KOPT-K1 (cell line): ENCODE results near the gene DLEC1.

ENCODE experiments used
- H3K27ac ChIP-seq: fragments of 200-600 bp; sonication (generic); 2 replicates; pipeline ENCODE4 v1.5.1; 2016; ENCODE audit warnings: antibody characterized with exemption, mild to moderate bottlenecking, low read depth, low read length; ENCODE audit not compliant: poor library complexity, severe bottlenecking
- H3K36me3 ChIP-seq: fragments of 200-600 bp; sonication (generic); 2 replicates; pipeline ENCODE4 v1.5.1; 2017; ENCODE audit warnings: antibody characterized with exemption, mild to moderate bottlenecking, low read length, moderate library complexity; ENCODE audit not compliant: insufficient read depth
- H3K9me3 ChIP-seq: fragments of 200-600 bp; sonication (generic); 2 replicates; pipeline ENCODE4 v1.5.1; 2017; ENCODE audit warnings: antibody characterized with exemption, low read length, mild to moderate bottlenecking; ENCODE audit not compliant: insufficient read depth, poor library complexity, severe bottlenecking

DLEC1 gene

DNA sequence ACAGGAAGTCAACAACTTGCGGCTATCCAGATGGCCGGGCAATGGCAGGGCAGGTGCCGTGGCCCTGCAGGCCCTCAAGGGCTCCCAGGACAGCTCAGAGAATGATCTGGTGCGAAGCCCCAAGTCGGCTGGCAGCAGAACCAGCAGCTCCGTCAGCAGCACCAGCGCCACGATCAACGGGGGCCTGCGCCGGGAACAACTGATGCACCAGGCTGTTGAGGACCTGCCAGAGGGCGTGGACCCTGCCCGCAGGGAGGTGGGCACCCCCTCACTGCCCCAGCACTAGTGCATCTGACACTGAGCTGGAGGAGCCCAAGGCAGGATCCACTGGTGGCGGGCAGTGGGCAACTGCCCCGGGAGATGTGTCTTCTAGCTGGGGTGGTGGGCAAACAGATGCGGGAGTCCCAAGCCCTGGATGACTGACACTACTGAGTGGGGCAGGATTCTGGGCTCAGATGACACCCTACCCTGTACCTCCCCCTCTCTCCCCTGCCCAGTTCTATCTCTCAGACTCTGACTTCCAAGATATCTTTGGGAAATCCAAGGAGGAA lies 32.5 kb upstream of the DLEC1 start:
- Histone ChIP-seq H3K27ac (no peak overlapping the region), H3K36me3 (peaks cover 70% of the 10 kb centered on the region), H3K9me3 (no peaks in the 10 kb centered on the region)

DNA sequence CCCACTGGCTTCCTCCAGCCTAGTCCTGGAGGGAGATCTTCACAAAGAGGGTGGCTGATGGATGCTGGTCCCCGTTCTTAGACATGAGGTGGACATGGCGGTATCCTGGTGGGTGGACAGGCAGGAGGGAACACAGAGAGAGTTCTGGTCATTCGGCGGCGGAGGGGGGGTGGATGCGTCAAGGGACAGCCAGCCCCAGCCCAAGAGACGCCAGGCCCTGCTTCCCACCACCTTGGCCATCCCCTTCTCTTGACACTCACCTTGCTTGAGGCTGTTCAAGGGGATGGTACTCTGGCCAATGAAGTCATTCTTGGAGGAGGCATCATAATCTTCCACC lies 31.3 kb upstream of the DLEC1 start:
- H3K9me3 ChIP-seq, result no peaks in the 10 kb centered on the region
- peaks cover 58% of the 10 kb centered on the region for H3K36me3 ChIP-seq
- H3K27ac ChIP-seq, result no peak overlapping the region

DNA sequence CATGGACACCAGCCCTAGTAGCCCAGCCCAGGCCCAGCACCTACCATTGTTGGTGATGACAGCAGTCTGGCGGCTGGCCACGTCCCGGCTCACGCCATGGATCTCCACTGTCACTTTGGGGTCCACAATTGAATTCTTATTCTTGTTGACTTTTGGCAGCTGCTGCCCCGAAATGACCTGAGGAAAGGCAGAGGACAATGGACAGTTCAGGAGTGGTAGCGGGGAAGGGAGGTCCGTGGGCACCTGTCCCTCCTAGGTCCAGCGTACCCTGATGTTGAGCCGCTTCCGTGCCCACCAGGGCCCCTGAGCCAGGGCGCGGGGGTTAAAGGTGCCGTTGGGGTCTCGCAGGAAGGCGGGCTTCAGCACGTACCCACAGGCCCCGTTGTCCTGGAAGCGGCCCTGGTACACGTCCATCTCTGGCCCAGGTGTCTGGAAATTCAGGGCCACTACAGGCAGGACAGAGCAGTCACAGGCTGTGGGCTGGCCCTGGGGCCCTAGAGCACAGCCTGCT lies 30.8 kb upstream of the DLEC1 start:
- Histone ChIP-seq H3K27ac (no peak overlapping the region), H3K36me3 (peaks cover 52% of the 10 kb centered on the region), H3K9me3 (no peaks in the 10 kb centered on the region)

DNA sequence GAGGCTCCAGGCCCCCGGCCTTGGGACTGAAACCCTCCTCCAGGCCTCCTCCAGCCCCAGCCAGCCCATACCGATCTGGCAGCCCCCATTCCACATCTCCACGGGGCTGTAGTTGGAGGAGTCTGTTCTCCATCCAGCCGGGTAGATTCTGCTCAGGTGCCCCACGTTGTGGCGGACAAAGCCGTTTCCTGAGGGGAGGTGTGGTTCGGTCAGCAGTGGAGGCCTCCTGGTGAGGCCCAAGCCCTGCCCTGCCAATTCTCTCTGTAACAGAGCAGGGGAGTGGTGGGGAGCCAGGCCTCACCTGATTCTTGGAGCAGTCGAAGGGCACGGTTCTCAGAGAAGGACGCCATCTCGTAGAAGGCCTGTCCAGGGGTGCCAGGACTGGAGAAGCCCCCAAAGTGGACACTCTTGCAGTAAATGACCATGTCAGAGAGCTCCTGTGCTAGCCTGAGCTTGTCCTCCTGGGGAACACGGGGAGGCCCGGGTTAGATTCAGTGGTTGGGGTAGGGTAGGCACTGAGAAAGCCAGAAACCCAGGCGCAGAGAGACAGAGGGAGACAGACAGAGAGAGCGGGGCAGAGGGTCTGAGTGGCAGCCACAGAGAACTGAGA lies 29.9 kb upstream of the DLEC1 start:
- peaks cover 44% of the 10 kb centered on the region for H3K36me3 ChIP-seq
- H3K27ac ChIP-seq, result no peak overlapping the region

DNA sequence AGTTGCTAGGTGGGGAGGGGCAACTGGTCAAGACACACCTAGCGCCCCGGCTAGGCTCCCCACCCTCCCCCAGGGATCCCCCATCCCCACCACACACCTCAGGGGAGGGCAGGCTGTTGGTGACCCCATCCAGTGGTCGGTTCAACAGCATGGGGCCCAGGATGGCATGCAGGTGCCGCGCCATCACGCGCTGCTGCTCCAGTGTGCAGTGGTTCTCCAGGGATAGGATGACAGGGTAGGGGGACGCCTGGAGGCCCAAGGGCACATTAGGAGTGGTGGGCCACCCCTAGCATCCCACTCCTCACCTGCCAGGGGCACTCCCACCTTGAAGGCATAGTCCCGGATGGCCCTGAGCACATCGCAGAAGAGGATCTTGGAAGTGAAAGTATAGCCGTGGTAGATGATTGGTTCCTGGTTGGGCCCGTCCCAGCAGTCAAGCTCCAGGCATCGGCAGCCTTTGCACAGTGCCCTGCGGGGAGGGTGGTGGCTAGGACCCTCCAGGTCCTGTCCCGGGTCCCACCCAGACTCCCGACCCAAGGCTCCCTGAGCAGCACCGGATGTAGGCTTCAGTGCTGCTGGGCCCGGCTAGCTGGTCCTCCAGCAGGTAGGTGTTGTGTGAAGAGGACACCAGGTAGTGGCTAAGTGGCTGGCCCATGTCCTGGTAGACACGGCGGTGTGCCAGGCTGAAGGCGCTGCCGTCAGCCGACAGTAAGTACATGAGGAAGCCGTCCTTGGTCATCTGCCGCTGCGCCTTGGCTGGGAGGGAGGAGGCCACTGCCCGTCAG lies 29.0 kb upstream of the DLEC1 start:
- Histone ChIP-seq H3K9me3 (no peaks in the 10 kb centered on the region), H3K27ac (no peak overlapping the region), H3K36me3 (peaks cover 35% of the 10 kb centered on the region)

More for the DNA sequence above, 29.9 kb upstream of the DLEC1 start:
- H3K9me3 ChIP-seq, result no peaks in the 10 kb centered on the region

DNA sequence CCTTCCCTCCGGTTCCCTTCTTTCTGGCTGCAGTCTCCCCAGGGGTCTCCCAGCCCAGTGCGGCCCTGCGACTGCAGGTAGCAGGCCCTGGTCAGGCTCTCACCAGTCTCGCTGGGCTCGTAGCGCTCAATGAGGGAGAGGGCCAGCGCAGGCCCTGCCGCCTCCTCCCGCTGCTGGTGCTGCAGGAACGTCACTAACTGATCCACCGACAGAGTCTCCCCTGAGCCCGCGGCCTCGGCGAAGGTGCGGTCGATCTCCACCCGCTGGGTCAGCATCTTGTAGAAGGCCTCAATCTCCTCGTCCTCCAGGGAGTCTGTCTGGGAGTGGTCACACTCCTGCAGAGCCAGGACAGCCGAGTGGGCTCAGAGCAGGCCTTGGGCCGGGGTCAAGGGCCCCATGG lies 27.9 kb upstream of the DLEC1 start:
- peaks cover 24% of the 10 kb centered on the region; the same call in 1 of the 2 replicates for H3K36me3 ChIP-seq
- H3K9me3 ChIP-seq, result peaks cover 1% of the 10 kb centered on the region
- H3K27ac ChIP-seq, result no peak overlapping the region

DNA sequence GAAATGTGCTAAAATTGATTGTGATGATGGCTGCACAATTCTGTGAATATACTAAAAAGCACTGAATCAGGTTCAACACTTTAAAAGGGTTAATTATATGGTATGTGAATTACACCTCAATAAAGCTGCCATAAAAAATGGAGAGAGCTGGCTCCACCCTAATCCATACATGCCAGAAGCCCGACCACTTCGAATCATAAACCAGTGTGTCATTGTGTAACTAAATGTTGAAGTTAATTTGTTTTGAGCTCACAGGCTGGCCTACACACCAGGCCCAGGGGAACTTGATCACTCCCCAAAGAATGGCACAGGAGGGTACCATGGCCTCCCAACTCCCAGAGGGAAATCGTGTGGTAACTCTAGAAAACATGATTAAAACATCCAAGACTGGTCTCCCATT lies 23.5 kb upstream of the DLEC1 start:
- Histone ChIP-seq H3K36me3 (no peaks in the 10 kb centered on the region), H3K27ac (no peak overlapping the region), H3K9me3 (peaks cover 5% of the 10 kb centered on the region)

DNA sequence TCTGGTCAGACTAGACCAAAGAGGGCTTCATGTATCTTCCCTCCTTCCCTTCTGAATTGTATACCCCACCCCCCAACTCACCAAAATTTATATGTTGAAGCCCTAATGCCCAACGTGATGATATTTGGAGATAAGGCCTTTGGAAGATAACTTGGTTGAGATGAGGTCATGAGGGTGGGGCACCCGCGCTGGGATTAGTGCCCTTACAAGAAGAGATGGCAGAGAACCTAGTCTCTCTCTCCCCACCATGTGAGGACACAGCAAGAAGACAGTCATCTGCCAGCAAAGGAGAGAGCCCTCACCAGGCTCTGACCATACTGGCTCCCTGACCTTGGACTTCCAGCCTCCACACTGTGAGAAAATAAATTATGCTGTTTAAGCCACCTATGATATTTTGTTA lies 23.0 kb upstream of the DLEC1 start:
- H3K36me3 ChIP-seq, result no peaks in the 10 kb centered on the region
- H3K27ac ChIP-seq, result no peak overlapping the region
- H3K9me3 ChIP-seq, result peaks cover 5% of the 10 kb centered on the region

DNA sequence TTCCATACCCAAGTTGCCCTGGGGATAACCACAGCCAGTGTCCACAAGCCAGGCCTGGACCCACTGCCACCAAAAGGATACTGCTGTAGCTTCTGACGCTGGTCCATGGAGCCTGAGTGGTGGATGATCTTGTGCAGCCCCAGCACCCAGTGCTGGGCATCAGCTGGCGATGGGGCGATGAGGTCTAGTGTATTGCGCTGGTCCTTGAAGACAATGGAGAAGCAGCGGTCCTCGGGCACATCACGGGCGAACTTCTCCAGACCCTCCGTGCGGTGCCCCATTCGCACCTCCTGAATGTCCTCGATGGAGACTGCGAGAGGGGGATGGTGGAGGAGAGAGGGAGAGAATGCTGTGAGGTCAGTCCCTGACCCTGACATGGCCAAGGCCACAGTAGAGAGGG lies 22.6 kb upstream of the DLEC1 start:
- Histone ChIP-seq H3K9me3 (peaks cover 5% of the 10 kb centered on the region), H3K27ac (no peak overlapping the region), H3K36me3 (no peaks in the 10 kb centered on the region)

DNA sequence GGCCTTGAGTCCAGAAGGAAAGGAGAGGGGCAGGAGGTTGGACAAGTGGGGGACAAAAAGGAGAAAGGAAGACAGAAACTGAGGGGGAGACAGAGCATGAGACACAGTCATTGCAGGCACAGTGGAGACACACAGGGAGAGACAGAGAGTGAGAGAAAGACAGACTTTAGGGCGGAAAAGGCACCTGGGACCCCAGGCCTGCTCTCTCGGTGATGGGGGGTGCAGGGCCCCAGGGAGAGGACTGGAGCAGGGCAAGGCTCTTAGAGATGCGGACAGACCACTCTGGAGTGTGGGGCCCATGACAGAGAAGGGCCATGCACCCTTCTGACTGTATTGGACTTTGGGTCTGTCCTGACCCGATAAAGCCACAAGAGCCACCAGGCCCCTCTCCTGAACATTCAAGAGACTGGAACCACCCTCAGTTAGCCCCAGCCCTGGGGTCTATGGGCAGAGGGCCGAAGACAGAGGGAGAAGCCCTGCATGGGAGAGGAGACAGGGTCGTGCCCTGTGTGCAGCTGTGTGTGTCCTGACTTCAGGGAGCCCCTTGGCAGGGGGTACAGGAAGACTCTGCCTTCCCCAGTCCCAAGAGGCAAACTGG lies 22.1 kb upstream of the DLEC1 start:
- peaks cover 5% of the 10 kb centered on the region for H3K9me3 ChIP-seq
- no peak overlapping the region for H3K27ac ChIP-seq
- no peaks in the 10 kb centered on the region for H3K36me3 ChIP-seq

DNA sequence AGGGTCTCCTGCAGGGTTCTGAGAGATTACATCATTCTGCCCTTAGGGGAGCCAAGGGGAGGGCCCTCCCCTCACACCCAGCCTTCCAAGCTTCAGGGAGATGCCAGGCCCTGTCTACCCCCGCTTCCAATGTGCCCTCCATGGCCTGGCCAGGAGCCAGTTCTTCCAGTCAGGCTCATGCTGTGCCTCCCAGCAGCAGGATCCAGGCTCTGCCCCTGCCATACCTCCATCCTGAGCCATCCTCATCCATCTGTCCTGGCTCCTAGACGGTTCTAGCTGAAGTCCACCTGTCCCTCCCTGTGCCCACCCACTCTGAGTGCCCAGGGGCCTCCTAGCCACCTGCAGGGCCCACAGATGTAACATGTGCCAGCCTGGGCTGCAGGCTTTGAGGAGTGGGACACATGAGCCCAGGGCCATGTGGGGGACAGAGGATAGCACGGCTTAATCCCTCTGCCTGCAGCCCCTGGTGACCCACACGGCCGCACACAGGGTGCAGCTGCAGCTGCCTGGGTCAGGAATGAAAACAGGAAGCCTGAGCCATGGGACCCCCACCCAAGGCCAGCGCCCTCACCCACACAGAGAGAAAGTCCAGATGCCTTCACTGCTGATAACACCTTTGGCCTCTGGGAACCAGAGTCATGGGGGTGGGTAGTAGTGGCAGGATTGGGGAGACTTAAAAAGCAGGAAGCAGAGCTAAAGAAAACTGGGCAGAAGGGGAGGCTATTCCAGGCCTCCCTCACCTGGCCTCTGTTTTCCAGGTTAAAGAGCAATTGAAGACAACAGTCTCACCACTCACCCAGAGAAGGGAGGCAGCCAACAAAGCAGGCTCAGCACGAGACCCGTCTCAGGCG lies 21.3 kb upstream of the DLEC1 start:
- H3K36me3 ChIP-seq, result no peaks in the 10 kb centered on the region
- no peak overlapping the region for H3K27ac ChIP-seq
- peaks cover 5% of the 10 kb centered on the region for H3K9me3 ChIP-seq

DNA sequence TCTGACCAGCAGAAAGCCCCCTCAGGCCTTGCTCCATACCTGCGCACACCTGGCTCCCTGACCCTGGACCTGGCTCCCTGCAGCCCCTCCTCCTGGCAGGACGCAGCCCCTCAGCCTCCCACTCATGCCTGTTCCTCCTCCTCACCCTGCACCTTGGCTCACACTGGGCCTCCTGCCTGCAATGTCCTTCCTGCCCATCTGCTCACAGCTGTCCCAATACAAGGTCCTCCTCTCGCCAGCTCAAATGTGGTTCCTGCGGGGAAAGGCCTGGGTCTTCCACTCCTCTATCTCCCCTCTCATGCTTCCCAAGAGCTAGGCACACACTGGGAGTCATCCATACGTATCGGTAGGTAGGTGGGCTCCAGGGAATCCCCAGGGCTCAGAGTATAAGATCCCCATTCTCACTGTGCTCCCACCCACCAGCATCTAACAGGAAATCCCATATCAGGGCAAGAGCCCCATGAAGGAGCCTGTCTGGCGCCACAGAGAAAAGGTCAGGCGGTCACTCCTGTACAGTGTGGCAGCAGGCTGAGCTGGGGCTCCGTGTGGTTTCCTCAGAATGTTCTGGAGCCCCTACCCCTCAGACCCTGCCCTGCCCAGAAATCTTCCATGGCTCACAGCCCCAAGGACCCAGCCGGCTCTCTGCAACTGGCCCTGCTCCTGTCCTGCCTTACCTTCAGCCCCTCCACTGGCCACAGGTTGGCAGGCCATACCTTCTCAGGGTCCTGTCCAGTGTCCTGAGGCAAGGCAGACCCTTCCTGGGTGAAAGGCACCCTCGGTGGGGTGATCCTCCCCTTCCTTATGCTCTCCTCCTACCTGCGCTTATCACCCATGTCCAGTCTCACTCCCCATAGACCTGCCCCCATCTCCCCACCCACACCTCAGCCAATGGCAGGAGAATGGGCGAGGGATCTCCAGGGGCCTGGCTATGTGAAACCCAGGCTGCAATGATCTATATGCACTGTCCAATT lies 20.4 kb upstream of the DLEC1 start:
- Histone ChIP-seq H3K9me3 (peaks cover 5% of the 10 kb centered on the region), H3K27ac (no peak overlapping the region), H3K36me3 (no peaks in the 10 kb centered on the region)

DNA sequence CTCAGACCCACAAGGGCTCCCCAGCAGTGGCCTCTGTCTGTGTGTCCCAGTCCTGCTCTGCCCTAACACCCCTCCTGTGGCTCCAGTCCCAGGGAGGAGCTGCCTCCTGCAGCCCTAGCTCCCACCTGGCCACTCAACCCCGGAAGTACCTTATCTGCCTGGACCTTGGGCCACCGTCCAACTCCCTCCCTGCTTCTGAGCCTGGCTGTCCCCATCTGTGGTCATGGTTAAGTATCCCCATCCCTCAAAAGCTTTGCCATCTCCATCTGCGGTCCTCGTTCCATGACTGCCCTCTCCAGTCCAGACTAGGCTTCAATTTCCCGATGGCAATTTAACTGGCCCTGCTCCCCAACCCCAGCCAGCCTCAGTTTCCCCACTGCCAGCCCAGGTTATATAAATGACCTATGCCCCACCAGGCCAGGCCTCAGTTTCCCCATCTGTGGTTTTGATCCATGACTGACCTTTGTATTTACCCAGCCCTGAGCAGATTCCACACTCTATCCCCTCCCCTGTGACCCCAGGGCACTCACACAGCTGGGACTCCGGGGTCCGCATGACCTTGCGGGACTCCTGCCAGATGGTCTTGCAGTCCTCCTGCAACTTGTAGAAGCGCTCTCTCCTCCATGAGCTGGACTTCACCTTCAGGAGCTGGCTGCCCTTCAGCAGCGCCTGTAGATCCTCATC lies 19.2 kb upstream of the DLEC1 start:
- peaks cover 5% of the 10 kb centered on the region for H3K9me3 ChIP-seq
- no peak overlapping the region for H3K27ac ChIP-seq
- no peaks in the 10 kb centered on the region for H3K36me3 ChIP-seq
